ENCODE data around the gene GABRB1.

DNA sequence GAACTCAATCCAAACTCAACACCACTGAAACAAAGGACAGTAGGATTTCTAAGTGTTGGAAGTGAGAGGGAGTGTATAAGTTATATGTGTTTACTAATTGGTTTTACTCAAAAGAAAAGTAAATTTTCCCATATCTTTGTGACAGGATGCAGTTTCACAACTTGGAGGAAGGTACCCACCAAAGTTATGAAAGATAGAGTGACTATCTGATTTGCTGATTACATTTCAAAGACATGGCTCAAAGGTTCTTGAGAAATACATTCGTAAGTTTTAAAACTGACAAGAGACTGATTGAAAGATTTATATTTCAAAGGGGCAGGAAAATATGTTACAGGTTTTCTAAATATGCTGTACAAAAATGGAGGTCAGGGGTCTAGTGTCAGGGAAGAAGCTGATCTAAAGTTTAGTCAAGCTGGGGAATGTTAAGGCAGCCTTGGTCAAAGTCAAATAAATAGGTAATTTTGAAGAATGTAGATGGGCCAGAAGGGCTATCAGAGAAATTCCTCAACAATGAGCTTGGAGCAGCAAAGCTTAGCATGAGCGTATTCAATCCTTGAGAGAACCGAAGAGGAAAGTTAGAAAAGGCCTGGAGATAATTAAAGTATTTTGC lies 441.9 kb downstream of the GABRB1 start:
- no peak for TF ChIP-seq EZH2 (IDR thresholded peaks at IDR 0.05; ENCODE audit: borderline replicate concordance, low read length)
- TF ChIP-seq, protein P1, sequence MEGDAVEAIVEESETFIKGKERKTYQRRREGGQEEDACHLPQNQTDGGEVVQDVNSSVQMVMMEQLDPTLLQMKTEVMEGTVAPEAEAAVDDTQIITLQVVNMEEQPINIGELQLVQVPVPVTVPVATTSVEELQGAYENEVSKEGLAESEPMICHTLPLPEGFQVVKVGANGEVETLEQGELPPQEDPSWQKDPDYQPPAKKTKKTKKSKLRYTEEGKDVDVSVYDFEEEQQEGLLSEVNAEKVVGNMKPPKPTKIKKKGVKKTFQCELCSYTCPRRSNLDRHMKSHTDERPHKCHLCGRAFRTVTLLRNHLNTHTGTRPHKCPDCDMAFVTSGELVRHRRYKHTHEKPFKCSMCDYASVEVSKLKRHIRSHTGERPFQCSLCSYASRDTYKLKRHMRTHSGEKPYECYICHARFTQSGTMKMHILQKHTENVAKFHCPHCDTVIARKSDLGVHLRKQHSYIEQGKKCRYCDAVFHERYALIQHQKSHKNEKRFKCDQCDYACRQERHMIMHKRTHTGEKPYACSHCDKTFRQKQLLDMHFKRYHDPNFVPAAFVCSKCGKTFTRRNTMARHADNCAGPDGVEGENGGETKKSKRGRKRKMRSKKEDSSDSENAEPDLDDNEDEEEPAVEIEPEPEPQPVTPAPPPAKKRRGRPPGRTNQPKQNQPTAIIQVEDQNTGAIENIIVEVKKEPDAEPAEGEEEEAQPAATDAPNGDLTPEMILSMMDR (IDR thresholded peaks at IDR 0.05; ENCODE audit: low read length) = no peak
